ENCODE results near the gene MEGF11.

- TF ChIP-seq CTCF (IDR thresholded peaks at IDR 0.05) (peak; percentile 16 to 60 (median 50)), POLR2A (IDR thresholded peaks at IDR 0.05) (no peak), POLR2AphosphoS5 (IDR thresholded peaks at IDR 0.05) (no peak)
These were observed 272.6 kb downstream of the MEGF11 start for GRCh38 chr15:65980824-65981456.
